Measurements from ENCODE around the gene LORICRIN.

DNA sequence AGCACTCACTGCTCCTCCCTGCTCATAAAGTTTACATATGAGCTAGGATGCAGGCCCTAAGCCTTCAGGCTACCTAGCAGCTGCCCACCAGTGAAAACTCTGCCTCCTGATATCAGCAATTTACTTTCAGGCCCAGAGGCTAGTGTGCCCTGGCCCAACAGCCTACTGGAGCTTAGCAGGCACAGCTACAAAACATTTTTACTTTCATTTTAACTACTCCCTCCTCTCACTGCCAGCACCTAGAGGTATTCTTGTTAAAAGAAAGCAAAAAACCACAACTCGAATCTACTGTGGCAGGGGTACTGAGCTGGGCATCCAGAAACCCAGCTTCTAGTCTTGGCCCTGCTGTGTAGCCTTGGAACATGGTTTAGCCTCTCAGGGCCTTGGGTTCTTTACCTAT is 5.8 kb upstream of the LORICRIN start:
- TF ChIP-seq, protein P1, sequence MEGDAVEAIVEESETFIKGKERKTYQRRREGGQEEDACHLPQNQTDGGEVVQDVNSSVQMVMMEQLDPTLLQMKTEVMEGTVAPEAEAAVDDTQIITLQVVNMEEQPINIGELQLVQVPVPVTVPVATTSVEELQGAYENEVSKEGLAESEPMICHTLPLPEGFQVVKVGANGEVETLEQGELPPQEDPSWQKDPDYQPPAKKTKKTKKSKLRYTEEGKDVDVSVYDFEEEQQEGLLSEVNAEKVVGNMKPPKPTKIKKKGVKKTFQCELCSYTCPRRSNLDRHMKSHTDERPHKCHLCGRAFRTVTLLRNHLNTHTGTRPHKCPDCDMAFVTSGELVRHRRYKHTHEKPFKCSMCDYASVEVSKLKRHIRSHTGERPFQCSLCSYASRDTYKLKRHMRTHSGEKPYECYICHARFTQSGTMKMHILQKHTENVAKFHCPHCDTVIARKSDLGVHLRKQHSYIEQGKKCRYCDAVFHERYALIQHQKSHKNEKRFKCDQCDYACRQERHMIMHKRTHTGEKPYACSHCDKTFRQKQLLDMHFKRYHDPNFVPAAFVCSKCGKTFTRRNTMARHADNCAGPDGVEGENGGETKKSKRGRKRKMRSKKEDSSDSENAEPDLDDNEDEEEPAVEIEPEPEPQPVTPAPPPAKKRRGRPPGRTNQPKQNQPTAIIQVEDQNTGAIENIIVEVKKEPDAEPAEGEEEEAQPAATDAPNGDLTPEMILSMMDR (IDR thresholded peaks at IDR 0.05): no peak
- TF ChIP-seq TCF12 (IDR thresholded peaks at IDR 0.05): no peak

Data from SK-N-SH (cell line).